Skin epidermis (tissue), 12 donors: ENCODE results near the gene C5orf58.

Source experiments
- H3K27ac ChIP-seq, 21 experiments: fragments of 200-600 bp; sonication (generic) in 11 of 21; one replicate each; pipeline ENCODE4 v1.5.0; 2020; ENCODE audit warnings: mild to moderate bottlenecking in 3 of 21, inconsistent platforms in 2 of 21, moderate library complexity in 2 of 21
- H3K4me3 ChIP-seq, 7 experiments: fragments of 200-600 bp; sonication (generic) in 2 of 7; one replicate each; pipeline ENCODE4 v1.5.0; 2020; ENCODE audit warnings: inconsistent platforms in 2 of 7, mild to moderate bottlenecking in 2 of 7, moderate library complexity in 1 of 7

The C5orf58 gene

GRCh38 chr5:170232786-170233185 lies at the start of gene C5orf58:
C5orf58 (plus strand) TSS chr5:170232985; CDS start chr5:170234977, 1,992 bp downstream.
- H3K4me3 ChIP-seq: no peak within 1 kb of the TSS
- no peak within 1 kb of the TSS for H3K27ac ChIP-seq

DNA sequence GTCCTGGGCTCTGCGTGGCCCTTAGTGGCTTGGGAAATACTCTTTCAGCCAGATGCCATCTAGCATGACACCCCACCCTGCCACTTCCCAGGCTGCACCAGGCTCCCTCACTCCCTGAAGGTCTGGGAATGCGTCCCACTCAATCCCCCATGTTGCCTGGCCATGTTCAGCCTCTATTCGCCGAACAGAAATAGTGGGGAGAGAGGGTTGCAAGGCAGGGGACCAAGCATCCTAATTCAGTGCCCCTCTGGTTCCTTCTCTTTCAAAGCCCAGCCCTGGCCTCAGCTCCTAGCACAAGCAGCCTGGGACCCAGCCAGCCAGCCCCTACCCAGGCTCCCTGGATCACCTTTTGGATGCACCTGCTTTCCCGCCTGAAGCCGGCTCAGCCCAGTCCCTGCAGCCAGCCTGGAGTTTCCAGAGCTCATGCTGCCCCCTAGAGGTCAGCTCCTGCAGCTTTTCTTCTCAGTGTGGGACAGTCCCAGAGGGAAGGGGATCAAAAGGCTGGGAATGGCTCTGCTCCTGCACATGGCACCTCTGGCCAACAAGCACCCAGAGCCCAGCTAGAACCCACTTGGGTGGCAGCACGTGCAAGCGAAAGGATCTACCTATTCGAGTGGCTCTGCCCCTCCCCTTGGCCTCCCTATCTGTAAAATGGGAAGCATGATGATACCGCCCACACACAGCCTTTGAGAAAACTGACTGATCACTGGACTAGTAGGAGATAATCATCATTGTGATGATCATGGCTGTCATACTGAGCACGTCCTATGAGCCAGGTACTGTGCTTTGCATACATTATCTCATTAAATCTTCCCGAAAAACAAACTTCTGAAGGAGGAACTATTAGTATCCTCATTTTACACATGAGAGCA lies 48.7 kb upstream of the C5orf58 start:
- Histone ChIP-seq H3K4me3 (no peak overlapping the region), H3K27ac (no peak overlapping the region)

- no peak overlapping the region for H3K27ac ChIP-seq
- no peak overlapping the region for H3K4me3 ChIP-seq
These were observed 48.0 kb upstream of the C5orf58 start for GRCh38 chr5:170184737-170185136.

GRCh38 chr5:170186156-170186555 lies 46.6 kb upstream of the C5orf58 start:
- Histone ChIP-seq H3K4me3 (no peak overlapping the region), H3K27ac (no peak overlapping the region)

GRCh38 chr5:170186856-170187255 lies 45.9 kb upstream of the C5orf58 start:
- Histone ChIP-seq H3K4me3 (no peak overlapping the region), H3K27ac (no peak overlapping the region)

- no peak overlapping the region for H3K4me3 ChIP-seq
- no peak overlapping the region for H3K27ac ChIP-seq
These were observed 42.2 kb upstream of the C5orf58 start for GRCh38 chr5:170190436-170191134.

DNA sequence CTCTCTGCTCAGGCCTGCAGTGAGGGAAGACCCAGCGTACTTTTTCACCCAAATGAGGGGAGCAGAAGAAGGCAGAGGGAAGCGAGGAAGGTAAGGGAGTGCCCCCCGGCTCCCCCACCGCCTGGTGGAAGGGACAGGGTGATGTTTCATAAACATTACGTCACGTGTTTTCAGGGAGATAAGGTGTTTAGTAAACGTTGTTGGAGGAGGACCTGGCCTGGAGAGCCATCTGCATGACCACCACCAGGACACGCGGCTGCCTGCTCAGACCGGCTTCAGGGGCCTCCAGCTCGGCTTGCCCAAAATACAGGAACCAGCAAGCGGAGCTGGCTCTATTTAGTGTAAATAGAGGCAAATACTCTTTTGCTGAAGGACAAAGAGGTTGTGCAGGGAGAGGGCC lies 40.0 kb upstream of the C5orf58 start:
- Histone ChIP-seq H3K27ac (no peak overlapping the region), H3K4me3 (no peak overlapping the region)

GRCh38 chr5:170195961-170196360 lies 36.8 kb upstream of the C5orf58 start:
- no peak overlapping the region for H3K4me3 ChIP-seq

DNA sequence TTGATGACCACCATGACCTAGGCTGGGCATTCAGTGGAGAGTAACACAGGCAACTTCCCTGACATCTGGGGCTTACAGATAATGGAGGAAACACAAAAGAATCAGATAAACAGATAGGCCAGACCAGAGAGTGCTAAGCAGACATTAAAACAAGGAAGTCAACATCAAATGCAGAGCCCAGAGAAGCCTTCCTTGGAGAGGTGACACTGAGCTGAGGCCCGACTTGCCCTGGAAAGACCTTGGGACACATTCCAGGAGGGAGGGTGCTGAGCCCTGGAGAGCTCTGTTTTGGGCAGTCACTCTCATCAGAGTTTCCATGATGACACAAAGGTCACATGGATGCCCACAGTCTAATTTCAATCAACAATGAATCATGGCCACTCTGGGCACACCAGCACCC lies 31.9 kb upstream of the C5orf58 start:
- no peak overlapping the region for H3K4me3 ChIP-seq
- H3K27ac ChIP-seq: no peak overlapping the region

More at GRCh38 chr5:170195961-170196360, 36.8 kb upstream of the C5orf58 start:
- no peak overlapping the region for H3K27ac ChIP-seq

DNA sequence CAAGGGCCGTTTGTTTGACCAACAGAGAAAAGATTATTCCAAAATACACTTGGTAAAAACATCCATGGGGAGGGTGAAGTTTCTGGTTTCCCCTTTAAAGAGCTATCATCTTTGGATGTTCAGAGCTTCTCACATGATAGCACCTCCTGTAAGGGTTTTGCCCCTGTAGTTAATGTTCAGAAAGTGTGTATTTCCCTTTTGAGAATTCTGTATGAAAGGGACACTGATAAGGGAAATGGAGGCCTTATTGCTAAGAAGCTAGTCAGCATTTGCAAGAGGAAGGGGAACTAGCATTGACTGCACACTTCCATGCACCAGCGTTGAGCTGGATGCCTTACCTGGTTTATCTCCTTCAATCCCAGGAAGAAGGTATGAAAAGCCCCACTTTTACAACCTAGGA lies 31.5 kb upstream of the C5orf58 start:
- Histone ChIP-seq H3K27ac (no peak overlapping the region), H3K4me3 (no peak overlapping the region)

- Histone ChIP-seq H3K27ac (no peak overlapping the region), H3K4me3 (no peak overlapping the region)
These were observed 30.7 kb upstream of the C5orf58 start for GRCh38 chr5:170202117-170202516.

DNA sequence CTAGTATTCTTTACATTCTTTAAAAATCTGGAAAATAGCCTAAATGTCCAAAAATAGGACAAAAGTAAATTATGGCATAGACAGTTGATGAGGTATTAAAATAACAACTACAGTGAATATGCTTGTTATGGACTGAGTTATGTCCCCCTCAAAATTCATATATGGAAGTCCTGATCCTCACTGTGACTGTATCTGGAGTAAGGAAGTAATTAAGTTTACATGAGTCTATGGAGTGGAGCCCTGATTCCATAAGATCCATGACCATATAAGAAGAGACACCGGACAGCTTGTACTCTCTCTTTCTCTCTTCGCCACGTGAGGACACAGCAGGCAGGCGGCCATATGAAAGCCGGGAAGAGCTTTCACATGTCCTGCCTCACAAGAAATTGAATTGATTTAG lies 28.6 kb upstream of the C5orf58 start:
- H3K27ac ChIP-seq: no peak overlapping the region
- H3K4me3 ChIP-seq: no peak overlapping the region

- no peak overlapping the region for H3K27ac ChIP-seq
These were observed 26.6 kb upstream of the C5orf58 start for GRCh38 chr5:170206216-170206615.

DNA sequence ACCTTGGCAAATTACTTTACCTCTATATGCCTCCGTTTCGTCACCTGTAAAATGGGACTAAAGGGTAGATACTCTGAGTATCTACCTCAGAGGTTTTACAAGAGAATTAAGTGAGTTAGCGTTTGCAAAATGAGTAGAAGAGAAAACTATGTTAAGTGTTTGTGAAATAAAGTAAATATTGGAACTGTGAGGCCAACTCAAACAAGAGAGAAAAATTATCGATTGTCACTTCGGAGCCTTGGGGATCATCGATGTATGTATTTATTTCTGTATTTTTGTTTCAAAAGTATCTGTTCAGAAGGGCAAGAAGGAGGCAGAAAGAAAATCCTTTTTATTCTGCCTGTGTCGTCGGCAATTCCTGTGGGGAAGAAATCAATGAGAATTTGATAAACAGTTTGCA lies 25.8 kb upstream of the C5orf58 start:
- H3K4me3 ChIP-seq: no peak overlapping the region
- H3K27ac ChIP-seq: no peak overlapping the region

More at GRCh38 chr5:170206216-170206615, 26.6 kb upstream of the C5orf58 start:
- H3K4me3 ChIP-seq: no peak overlapping the region

GRCh38 chr5:170211575-170212334 lies 21.0 kb upstream of the C5orf58 start:
- Histone ChIP-seq H3K27ac (no peak overlapping the region), H3K4me3 (no peak overlapping the region)

- Histone ChIP-seq H3K27ac (no peak overlapping the region), H3K4me3 (no peak overlapping the region)
These were observed 16.4 kb upstream of the C5orf58 start for GRCh38 chr5:170216257-170216864.

DNA sequence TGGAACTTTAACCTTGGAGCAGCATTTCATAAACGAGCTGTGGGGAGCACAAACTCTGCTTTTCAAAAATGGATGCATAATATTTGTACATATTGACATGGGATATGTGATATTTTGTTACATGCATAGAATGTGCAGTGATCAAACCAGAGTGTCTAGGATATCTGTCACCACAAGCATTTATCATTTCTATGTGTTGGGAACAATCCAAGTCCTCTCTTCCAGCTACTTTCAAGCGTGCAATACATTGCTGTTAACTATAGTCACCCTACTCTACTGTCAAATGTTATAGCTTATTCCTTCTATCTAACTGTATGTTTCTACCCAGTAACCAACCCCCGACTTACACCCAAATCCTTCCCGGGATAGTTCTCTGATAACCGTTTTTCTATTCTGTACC lies 15.0 kb upstream of the C5orf58 start:
- no peak overlapping the region for H3K27ac ChIP-seq

DNA sequence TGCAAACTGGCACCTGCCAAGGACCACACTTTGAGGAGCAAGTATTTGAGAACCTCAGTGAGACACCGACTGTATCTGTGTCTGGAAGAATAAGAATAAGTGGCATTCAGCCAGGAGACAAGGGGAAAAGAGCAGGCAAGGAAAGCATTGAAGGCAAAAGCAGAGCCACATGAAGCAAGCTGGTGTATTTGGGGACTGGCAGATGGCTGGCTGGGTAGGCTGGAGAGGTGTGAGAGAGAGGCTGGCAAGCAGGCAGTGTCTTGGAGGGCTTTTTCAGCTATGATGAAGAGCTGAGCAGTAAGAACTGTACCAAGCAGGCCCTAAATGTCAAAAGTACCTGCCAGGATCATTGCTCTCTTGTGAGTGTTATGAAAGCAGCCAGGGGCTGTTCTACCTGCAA lies 14.1 kb upstream of the C5orf58 start:
- no peak overlapping the region for H3K27ac ChIP-seq

More for the DNA sequence above, 15.0 kb upstream of the C5orf58 start:
- H3K4me3 ChIP-seq: no peak overlapping the region

DNA sequence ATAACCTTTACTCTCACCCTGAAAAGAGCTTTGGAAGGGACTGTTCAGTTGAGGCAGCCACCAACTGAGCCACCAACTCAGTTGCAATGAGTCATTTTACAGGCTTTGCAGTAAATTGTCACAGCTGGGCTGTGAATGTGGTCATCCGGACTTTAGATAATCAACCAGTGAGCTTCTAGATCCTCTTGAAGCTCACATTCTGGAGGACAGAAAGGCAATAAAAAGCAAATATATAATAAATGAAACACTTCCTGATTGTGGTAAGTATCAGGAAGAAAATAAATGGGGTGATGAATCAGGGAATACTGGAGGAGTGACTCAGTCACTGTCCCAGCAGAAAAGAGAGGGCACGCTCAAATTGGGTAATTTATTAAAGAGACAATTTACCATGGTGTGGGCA lies 13.2 kb upstream of the C5orf58 start:
- Histone ChIP-seq H3K27ac (no peak overlapping the region), H3K4me3 (no peak overlapping the region)

More for the DNA sequence above, 14.1 kb upstream of the C5orf58 start:
- H3K4me3 ChIP-seq: no peak overlapping the region

GRCh38 chr5:170220191-170220590 lies 12.6 kb upstream of the C5orf58 start:
- Histone ChIP-seq H3K27ac (no peak overlapping the region), H3K4me3 (no peak overlapping the region)
